ENCODE measurements around the gene MACROD1.
A peak's percentile ranks its signal among the peaks of the same experiment; 100 is the strongest.

Gene MACROD1

GRCh38 chr11:64165842-64166635 lies at the start of gene MACROD1:
Gene MACROD1 (minus strand): TSS chr11:64166113. CDS start chr11:64165994, 119 bp downstream.
- DNase-seq (ENCODE audit: low read depth in 2 of 2), result peak; percentile 78 to 83

DNA sequence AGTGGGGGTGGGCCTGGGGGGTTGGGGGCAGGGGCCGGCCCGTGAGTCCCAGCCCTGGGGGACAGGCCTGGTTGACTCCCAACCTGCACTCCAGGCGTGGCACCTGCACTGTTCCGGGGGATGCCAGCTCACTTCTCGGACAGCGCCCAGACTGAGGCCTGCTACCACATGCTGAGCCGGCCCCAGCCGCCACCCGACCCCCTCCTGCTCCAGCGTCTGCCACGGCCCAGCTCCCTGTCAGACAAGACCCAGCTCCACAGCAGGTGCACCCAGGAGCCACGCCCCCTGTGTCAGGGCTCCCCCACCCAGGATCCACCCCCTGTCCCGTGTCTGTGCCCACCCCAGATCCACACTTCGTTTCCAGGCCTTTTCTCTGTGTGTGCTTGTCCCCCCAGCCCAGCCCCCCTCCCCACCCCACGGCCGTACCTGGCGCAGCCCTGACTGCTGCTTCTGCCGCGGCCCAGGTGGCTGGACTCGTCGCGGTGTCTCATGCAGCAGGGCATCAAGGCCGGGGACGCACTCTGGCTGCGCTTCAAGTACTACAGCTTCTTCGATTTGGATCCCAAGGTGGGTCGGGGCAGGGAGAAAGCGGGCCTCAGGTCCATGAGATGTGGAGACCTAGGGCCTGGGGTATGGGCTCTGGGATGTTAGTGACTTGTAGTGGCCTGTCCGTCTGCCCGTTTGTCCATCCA lies 45.4 kb upstream of the MACROD1 start:
- DNase-seq (ENCODE audit: low read depth in 2 of 2), result no peak

DNA sequence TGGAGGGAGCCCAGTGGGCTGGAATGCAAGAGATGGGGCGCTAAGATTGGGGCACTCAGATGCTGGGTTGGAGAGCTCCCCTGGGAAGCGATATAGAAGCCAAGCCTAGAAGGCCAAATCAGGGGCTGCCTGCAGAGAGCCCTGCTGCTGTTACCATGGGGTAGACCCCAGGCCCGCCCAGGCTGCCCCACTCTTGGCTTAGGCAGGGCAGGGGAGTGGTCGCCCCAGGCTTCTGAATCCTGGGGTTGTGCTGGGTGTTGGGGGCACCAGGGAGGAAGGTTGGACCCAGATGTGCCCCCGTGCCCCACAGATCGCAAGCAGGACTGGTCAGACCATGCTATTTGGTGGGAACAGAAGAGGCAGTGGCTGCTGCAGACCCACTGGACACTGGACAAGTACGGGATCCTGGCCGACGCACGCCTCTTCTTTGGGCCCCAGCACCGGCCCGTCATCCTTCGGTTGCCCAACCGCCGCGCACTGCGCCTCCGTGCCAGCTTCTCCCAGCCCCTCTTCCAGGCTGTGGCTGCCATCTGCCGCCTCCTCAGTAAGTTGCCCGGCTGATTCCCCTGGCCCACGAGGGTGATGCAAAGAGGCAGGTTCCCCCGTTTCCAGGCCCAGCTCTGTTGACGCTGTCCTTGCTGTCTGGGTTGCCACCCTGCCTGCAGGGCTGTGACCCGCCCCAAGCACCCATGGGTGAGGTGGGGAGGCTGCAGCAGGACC lies 44.5 kb upstream of the MACROD1 start:
- DNase-seq (ENCODE audit: low read depth in 2 of 2), result no peak

GRCh38 chr11:64209563-64209843 lies 43.6 kb upstream of the MACROD1 start:
- DNase-seq (ENCODE audit: low read depth in 2 of 2), result no peak

DNA sequence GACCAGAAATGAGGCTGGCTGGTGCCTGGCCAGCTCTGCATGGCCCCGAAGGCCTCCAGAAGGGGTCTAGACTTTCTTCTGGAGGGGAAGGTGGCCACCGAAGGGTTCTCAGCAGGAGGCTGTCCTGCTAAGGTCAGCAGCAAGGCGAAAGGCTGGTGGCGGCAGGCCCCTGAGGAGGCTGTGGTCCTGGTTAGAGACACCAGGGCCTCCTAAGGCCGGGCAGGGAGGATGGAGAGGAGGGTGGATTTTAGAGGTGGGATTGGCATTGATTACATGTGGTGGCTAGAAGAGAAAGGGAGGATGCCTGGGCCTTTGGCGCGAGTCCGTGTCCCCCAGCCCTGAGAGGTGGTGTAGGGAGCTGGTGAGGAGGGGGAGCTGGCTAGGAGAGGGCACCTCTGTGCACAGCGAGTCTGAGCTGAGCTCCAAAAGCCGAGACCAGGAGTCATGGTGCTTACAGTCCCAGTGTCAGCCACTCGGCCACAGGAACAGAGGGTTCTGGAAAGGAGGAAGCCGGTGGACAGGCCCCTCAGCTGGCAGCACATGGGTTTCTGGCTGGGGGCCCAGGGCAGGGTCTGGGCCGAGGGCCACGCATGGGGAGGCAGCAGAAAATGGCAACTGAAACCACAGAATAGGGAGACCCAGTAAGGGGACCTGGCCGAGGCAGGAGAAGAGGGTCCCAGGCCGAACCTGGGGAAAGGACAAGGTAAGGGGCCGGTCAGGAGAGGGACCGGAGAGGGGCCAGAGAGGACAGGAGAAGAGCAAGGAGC lies 43.1 kb upstream of the MACROD1 start:
- DNase-seq (ENCODE audit: low read depth in 2 of 2), result no peak

- DNase-seq (ENCODE audit: low read depth in 2 of 2), result no peak
Measured at GRCh38 chr11:64208086-64208795, 42.3 kb upstream of the MACROD1 start.

GRCh38 chr11:64207256-64208085 lies 41.6 kb upstream of the MACROD1 start:
- DNase-seq (ENCODE audit: low read depth in 2 of 2), result peak; percentile 69 to 70

DNA sequence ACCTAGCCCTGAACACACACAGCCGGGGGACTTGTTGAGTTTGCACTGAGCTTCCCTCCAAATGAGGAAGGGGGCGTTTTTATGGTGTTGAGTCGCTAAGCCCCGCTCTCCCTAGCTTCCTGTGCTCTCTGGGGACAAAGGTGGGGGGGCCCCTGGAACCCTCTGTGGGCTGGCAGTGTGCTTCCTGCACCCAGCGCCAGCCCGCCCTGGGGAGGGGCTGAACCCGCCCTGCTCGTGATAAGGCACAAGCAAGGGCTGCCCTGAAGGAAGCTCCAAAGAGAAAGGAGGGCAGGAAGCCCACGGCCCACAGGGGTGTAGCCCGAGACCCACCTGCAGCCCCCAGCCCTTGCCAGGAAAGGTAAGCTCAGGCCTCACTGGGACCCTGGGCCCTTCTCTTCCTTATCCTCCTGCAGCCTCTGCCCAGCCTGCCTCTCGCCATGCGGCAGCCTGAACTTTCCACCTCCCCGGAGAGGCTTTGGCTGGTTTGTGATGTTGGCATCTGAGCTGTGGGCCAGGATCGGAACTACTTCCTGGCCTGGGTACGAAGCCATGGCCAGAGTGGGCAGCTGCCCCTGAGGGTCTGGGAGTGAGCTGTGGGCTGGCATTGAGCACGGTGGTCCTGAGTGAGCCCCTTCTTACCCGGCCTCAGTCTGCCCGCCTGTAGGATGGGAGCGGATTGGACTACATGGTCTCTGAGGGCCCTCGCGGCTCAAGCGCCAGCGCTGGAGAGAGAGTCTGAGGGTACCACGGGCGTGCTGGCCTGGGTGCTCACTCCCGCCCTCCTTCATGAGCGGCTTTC lies 40.7 kb upstream of the MACROD1 start, which contains the start of gene FERMT3:
Gene FERMT3 (plus strand): TSS at position 265 of the 799 bp plus-strand sequence. CDS start 644 bp downstream, outside the sequence.
- DNase-seq (ENCODE audit: low read depth in 2 of 2), result peak; percentile 61 to 82

- peak; percentile 59 to 66 for DNase-seq (ENCODE audit: low read depth in 2 of 2)
Measured at GRCh38 chr11:64204464-64204989, 38.6 kb upstream of the MACROD1 start.

- no peak for DNase-seq (ENCODE audit: low read depth in 2 of 2)
Measured at GRCh38 chr11:64204080-64204440, 38.1 kb upstream of the MACROD1 start.

GRCh38 chr11:64203421-64204079 lies 37.6 kb upstream of the MACROD1 start:
- DNase-seq (ENCODE audit: low read depth in 2 of 2), result no peak

GRCh38 chr11:64202992-64203391 lies 37.1 kb upstream of the MACROD1 start:
- DNase-seq (ENCODE audit: low read depth in 2 of 2), result no peak

GRCh38 chr11:64201543-64201942 lies 35.6 kb upstream of the MACROD1 start:
- DNase-seq (ENCODE audit: low read depth in 2 of 2), result no peak

DNA sequence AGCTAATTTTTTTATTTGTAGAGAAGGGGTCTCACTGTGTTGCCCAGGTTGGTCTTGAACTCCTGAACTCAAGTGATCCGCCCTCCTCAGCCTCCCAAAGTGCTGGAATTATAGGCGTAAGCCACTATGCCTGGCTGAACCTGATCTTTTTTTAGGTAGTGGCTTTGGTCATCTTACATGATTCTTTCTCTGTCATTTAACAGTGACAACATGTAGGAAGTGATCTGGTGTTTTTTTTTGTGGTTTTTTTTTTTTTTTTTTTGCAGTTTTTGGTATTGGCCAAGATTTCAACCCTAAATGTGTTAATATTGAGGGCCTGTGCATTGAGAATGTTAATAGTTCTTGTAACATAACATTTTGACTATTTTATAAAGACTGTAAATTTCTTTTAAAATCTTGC lies 32.6 kb upstream of the MACROD1 start:
- no peak for DNase-seq (ENCODE audit: low read depth in 2 of 2)

DNA sequence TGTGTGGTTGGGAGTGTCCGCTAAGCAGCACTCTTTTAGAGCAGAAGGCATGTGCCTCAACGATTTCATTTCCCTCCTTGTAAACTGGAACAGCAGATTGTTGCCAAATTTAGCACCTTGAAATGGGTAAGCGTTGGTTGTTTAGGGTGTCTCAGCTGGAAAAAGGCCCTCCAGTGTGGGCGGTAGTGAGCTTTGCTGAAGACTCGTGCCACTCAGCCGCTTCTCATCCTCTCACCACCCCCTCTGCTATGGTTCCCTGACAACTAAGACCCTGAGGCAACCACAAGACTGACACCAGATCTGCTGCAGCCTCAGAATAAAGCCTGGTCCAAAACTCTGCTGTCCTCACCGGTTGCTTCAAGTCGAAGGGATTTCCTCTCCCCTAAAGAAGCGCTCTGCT lies 30.7 kb upstream of the MACROD1 start:
- no peak for DNase-seq (ENCODE audit: low read depth in 2 of 2)

- DNase-seq (ENCODE audit: low read depth in 2 of 2), result no peak
Measured at GRCh38 chr11:64192434-64192833, 26.5 kb upstream of the MACROD1 start.

- no peak for DNase-seq (ENCODE audit: low read depth in 2 of 2)
Measured at GRCh38 chr11:64186492-64187165, 20.7 kb upstream of the MACROD1 start.
